ENCODE measurements around the gene NLRC3.

Gene NLRC3

GRCh38 chr16:3606441-3606840 is 29.2 kb upstream of the NLRC3 start:
- DNase-seq (ENCODE audit: insufficient read length, low spot score) (no peak), FAIRE-seq (no peak)
- no peak for TF ChIP-seq CTCF (IDR thresholded peaks at IDR 0.05; ENCODE audit: insufficient read depth, missing control alignments)

DNA sequence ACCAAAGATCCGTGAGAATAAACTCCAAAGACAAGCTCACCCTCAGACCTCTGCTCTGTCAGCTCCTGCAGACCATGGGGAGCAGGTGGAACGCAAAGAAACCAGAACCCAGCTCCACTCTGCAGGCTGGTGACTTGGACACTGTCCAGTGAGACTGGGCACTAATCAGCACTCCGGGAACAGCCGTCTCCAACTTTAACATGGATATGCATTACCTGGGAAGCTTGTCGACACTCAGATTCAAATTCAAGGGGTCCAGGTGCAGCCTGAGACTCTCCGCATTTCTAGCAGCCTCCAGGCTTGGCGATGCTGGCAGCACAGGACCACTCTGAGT is 25.1 kb upstream of the NLRC3 start:
- FAIRE-seq (no peak), DNase-seq (ENCODE audit: insufficient read length, low spot score) (no peak)
- no peak for TF ChIP-seq CTCF (IDR thresholded peaks at IDR 0.05; ENCODE audit: insufficient read depth, missing control alignments)

GRCh38 chr16:3601614-3602319 is 24.6 kb upstream of the NLRC3 start:
- no peak for TF ChIP-seq CTCF (IDR thresholded peaks at IDR 0.05; ENCODE audit: insufficient read depth, missing control alignments)
- DNase-seq (ENCODE audit: insufficient read length, low spot score): no peak
- no peak for FAIRE-seq

GRCh38 chr16:3599922-3600321 is 22.7 kb upstream of the NLRC3 start:
- no peak for TF ChIP-seq CTCF (IDR thresholded peaks at IDR 0.05; ENCODE audit: insufficient read depth, missing control alignments)
- DNase-seq (ENCODE audit: insufficient read length, low spot score) (no peak), FAIRE-seq (no peak)

- TF ChIP-seq CTCF (IDR thresholded peaks at IDR 0.05; ENCODE audit: insufficient read depth, missing control alignments): no peak
- FAIRE-seq (no peak), DNase-seq (ENCODE audit: insufficient read length, low spot score) (no peak)
Measured at GRCh38 chr16:3599121-3599520, 21.9 kb upstream of the NLRC3 start.

GRCh38 chr16:3598236-3598635 is 21.0 kb upstream of the NLRC3 start:
- FAIRE-seq (no peak), DNase-seq (ENCODE audit: insufficient read length, low spot score) (no peak)
- TF ChIP-seq CTCF (IDR thresholded peaks at IDR 0.05; ENCODE audit: insufficient read depth, missing control alignments): no peak

DNA sequence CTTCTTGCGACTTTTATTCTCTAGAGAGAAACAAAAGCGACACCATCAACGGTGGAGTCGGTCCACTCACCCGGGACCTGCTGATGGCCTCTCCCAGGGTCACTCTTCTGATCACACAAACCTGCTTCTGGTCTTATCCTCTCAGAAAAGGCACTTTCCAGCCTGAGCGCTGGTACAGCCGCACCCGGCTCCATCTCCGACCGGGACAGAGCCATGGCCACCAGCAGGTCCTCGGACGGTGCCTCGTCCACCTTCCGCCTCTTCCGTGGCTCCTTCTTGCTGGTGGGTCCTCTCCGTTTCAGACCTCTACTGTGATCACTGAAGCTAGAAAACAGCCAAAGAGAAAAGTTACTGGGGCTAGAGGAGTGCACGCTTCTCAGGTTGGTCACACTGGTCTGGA is 20.5 kb upstream of the NLRC3 start:
- DNase-seq (ENCODE audit: insufficient read length, low spot score) (no peak), FAIRE-seq (no peak)
- TF ChIP-seq CTCF (IDR thresholded peaks at IDR 0.05; ENCODE audit: insufficient read depth, missing control alignments): no peak

Measured in D721Med (cell line).